Psoas muscle (tissue), 8 donors: Measurements from ENCODE around the gene CLMN. TPM values are rescaled to one million over a fixed set of nuclear protein-coding genes. Genes with fewer than 3 reads are reported as not detected.
A peak's percentile ranks its signal among the peaks of the same experiment; 100 is the strongest.

Experiments
- ATAC-seq, 4 donors: fragments of 200-7000 bp; cut with Tn5 transposase; one replicate each; pipeline ENCODE4 v1.9.1; 2020; ENCODE audit warnings: moderate library complexity in 3 of 4, mild to moderate bottlenecking in 2 of 4
- DNase-seq, 2 donors: peaks; one replicate each; pipeline ENCODE4 v3.0.0-alpha.2; 2020
- H3K27ac ChIP-seq: fragments of 200-600 bp; one replicate; pipeline ENCODE4 v1.8.0; 2022
- H3K27me3 ChIP-seq, 3 donors: fragments of 200-600 bp in 1 of 3; one replicate each; pipeline versions ENCODE4 v1.6.1 to v1.8.0; 2013 to 2022; ENCODE audit warnings: low read length in 2 of 3, mild to moderate bottlenecking in 2 of 3, moderate library complexity in 1 of 3; ENCODE audit not compliant: insufficient read depth in 3 of 3
- H3K36me3 ChIP-seq, 2 donors: fragments of 200-600 bp in 1 of 2; one replicate each; pipeline versions ENCODE4 v1.6.1 to v1.8.0; 2013 to 2022; ENCODE audit warnings: low read depth in 1 of 2, mild to moderate bottlenecking in 1 of 2, moderate library complexity in 1 of 2; ENCODE audit not compliant: insufficient read depth in 1 of 2
- H3K4me1 ChIP-seq: fragments of 200-600 bp; one replicate; pipeline ENCODE4 v1.8.0; 2022
- H3K4me3 ChIP-seq: fragments of 200-600 bp; one replicate; pipeline ENCODE4 v1.8.0; 2022; ENCODE audit warnings: mild to moderate bottlenecking
- H3K9me3 ChIP-seq: fragments of 200-600 bp; one replicate; pipeline ENCODE4 v1.8.0; 2022
- CTCF ChIP-seq: fragments of 200-600 bp; IDR thresholded peaks from one replicate; pipeline ENCODE4 v1.8.0; 2022; ENCODE audit warnings: antibody characterized with exemption
- WGBS, 3 donors: extraction: QIAGEN DNeasy Blood & Tissue Kit; methylation state at CpG; one replicate each; pipeline versions ENCODE4 v1.1.6 to v1.1.7; 2013; 5-methylcytosine and 5-hydroxymethylcytosine counted together
- intact Hi-C, 2 donors: fragments of 100-400 bp; cut with DNase I; formaldehyde crosslinking; loops; one replicate each; pipeline versions ENCODE4 v1.11.0 to v1.14.2; 2022
- polyA plus RNA-seq, 3 donors: library from polyadenylated mRNA; stranded (reverse); fragments of 200-250 nt; gene quantifications; one replicate each; pipeline ENCODE4 v1.2.3, GENCODE V29; 2013
- total RNA-seq, 4 donors: library from RNA; stranded (reverse); fragmentation: NEBNext Ultra II Directional in 2 of 4; extraction: Animal tissue kit (Norgen Biotek cat#: 25700) in 2 of 4; gene quantifications; one replicate each; pipeline versions ENCODE4 v1.2.1 to v1.2.4, GENCODE V29; 2021 to 2023
- donor health status: healthy with polysubstance abuse.
- donor health status: DM: no; HTN: no; CAD: no; lungs with moderate emphysema.
- donor health status: Bipolar disorder and iron deficiency.
- donor health status: healthy.
- donor health status: DM: yes; HTN: yes; CAD: no.
- donor health status: DM: no; HTN: no; CAD: no.
- donor health status: DM: no; HTN: no; CAD: no.
- donor health status: DM: yes; HTN: yes; CAD: no.

CLMN gene
- total and polyA plus RNA-seq, 7 donors = 1.7 to 9.6 (median 3.9) TPM

GRCh38 chr14:95321693-95322455 lies 2.2 kb upstream of the CLMN start:
- no peaks in the 10 kb centered on the region for H3K9me3 ChIP-seq
- TF ChIP-seq CTCF = no peak
- H3K4me3 ChIP-seq = no peak overlapping the region
- DNase-seq (no peak), ATAC-seq (no peak)
- H3K27ac ChIP-seq = no peak overlapping the region
- H3K4me1 ChIP-seq = no peaks in the 10 kb centered on the region
- intact Hi-C loops = no loop called here
- peaks cover 0 to 3% (median 0%) of the 10 kb centered on the region in 3 donors for H3K27me3 ChIP-seq
- H3K36me3 ChIP-seq = no peaks in the 10 kb centered on the region
- 89 to 92% (median 90%) methylated on average over 5 of the region's 5 CpGs for WGBS, 3 donors

- WGBS, 3 donors = 86 to 91% (median 88%) methylated on average over 8 of the region's 8 CpGs
- peak overlapping the region; percentile 30 for H3K27ac ChIP-seq
- no peak for ATAC-seq
- no peak for TF ChIP-seq CTCF
- intact Hi-C loops = no loop called here
- H3K27me3 ChIP-seq = peaks cover 0 to 3% (median 0%) of the 10 kb centered on the region in 3 donors
- no peak overlapping the region for H3K4me3 ChIP-seq
- no peak for DNase-seq
- H3K9me3 ChIP-seq = no peaks in the 10 kb centered on the region
- H3K36me3 ChIP-seq = no peaks in the 10 kb centered on the region
- H3K4me1 ChIP-seq = no peaks in the 10 kb centered on the region
Measured at GRCh38 chr14:95320955-95321600, 1.4 kb upstream of the CLMN start.

GRCh38 chr14:95320078-95320895 lies 579 bp upstream of the CLMN start:
- Histone ChIP-seq H3K36me3 (no peaks in the 10 kb centered on the region), H3K27ac (peak overlapping the region; percentile 30), H3K27me3 (peaks cover 0 to 3% (median 0%) of the 10 kb centered on the region in 3 donors), H3K4me1 (peaks cover 2% of the 10 kb centered on the region), H3K9me3 (no peaks in the 10 kb centered on the region), H3K4me3 (peak overlapping the region; percentile 55)
- 23 to 35% (median 33%) methylated on average over 21 to 32 of the region's 32 CpGs for WGBS, 3 donors
- DNase-seq (peak; percentile 32 to 62), ATAC-seq (peak in 2 of 4 donors; percentile 17 to 27)
- no peak for TF ChIP-seq CTCF
- intact Hi-C loops = no loop called here

- H3K27ac ChIP-seq = no peak overlapping the region
Measured at GRCh38 chr14:95318399-95319311, 1.1 kb downstream of the CLMN start.

More at GRCh38 chr14:95318399-95319311, 1.1 kb downstream of the CLMN start:
- intact Hi-C loops = no loop called here
- peaks cover 0 to 3% (median 0%) of the 10 kb centered on the region in 3 donors for H3K27me3 ChIP-seq
- no peak for ATAC-seq
- TF ChIP-seq CTCF = no peak
- H3K9me3 ChIP-seq = no peaks in the 10 kb centered on the region
- no peaks in the 10 kb centered on the region for H3K36me3 ChIP-seq
- peaks cover 6% of the 10 kb centered on the region for H3K4me1 ChIP-seq
- peak overlapping the region; percentile 83 for H3K4me3 ChIP-seq
- no peak for DNase-seq
- WGBS, 3 donors = 45 to 60% (median 49%) methylated on average over 18 to 22 of the region's 22 CpGs
